Suppressor macrophage treated with lipopolysaccharide for 4 hours (primary cell): Measurements from ENCODE around the gene CTXN3.
"Not testable (repeated sequence)": the region's sequence is repeated elsewhere in the genome, so short reads cannot be mapped to it uniquely, and the experiment has no call there.

ENCODE experiments used
- DNase-seq: peaks from one replicate; pipeline ENCODE4 v3.0.0-alpha.2; 2020

The CTXN3 gene

DNA sequence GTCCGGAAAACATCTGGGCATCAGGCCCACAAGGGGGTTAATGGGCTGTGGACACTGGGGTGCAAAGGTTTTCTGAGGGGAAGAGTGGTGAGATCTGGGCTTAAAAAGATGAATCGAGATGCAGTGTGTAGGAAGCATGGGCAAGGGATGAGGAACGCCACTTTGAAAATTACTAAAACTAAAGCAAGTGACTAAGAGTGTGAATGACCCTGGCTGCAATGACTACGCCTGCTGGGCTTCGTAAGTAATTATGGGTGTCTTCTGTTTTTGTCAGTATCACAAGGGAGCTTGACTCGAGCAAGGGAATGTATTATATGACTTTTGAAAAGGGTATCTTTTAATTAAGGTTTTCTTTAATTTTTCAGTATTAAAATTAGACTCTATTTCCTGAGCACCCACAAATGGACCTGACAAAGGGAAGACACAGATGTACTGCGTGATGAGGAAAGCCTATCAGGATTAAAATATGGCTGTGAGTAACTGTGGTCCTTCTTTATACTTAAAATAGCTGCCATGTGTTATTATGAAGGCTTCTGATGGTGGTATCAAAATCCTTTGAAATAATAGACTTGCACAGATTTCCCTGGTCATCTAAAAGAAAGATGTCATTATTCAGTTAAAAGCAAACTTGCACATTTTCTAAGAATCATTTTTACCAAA is 4.2 kb downstream of the CTXN3 start:
- DNase-seq: no peak

GRCh38 chr5:127656825-127657224 is 7.9 kb downstream of the CTXN3 start:
- DNase-seq: no peak

GRCh38 chr5:127660047-127660733 is 11.3 kb downstream of the CTXN3 start:
- DNase-seq: no peak

GRCh38 chr5:127664093-127664492 is 15.2 kb downstream of the CTXN3 start:
- DNase-seq: no peak

DNA sequence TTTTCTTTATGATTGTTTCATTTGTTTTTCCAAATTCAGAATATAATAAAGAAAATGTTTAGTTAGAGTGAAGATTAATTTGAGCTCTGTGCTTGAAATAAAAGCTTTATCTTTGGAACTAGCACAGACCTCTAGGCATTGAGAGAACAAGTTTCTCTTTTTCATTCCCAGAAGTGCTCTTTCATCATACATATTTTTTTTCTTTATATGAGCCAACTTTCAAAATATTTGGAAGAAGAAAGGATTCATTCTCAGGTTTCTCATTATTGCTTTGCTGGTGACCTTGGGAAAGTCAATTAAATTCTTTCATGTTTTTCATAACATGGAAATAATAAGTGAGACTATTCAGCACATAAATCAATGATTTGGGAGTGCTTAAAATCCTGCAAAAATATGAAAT is 16.8 kb downstream of the CTXN3 start:
- DNase-seq: no peak

GRCh38 chr5:127666043-127666716 is 17.3 kb downstream of the CTXN3 start:
- no peak for DNase-seq

DNA sequence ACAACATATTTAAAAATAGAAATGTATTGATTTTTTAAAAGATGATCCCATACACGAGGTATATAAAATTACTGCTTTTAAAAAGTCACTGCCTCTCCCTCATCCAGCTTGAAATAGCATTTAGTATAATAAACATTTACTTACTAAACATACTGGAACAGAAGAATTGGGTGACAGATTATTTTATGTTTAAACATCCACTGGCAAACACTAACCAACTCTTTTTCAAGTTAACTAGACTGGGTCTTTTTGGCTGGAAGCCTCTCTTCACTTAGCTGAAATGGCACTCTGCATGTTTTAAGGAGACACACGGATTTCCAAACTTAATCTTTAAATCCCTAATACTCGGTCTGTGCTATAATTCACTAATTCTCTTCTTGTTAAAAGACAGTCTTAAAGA is 19.0 kb downstream of the CTXN3 start:
- DNase-seq: no peak

- DNase-seq: no peak
Observed at GRCh38 chr5:127671218-127671617, 22.3 kb downstream of the CTXN3 start.

GRCh38 chr5:127673117-127673800 is 24.4 kb downstream of the CTXN3 start:
- no peak for DNase-seq

DNA sequence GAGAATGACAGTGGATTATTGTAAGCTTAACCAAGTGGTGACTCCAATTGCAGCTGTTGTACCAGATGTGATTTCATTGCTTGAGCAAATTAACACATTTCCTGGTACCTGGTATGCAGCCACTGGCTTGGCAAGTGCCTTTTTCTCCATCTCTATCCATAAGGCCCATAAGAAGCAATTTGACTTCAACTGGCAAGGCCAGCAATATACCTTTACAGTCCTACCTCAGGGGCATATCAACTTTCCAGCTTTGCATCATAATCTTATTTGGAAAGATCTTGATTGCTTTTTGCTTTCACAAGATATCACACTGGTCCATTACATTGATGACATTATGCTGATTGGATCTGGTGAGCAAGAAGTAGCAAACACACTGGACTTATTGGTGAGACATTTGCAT is 28.1 kb downstream of the CTXN3 start:
- DNase-seq: not testable (repeated sequence)

DNA sequence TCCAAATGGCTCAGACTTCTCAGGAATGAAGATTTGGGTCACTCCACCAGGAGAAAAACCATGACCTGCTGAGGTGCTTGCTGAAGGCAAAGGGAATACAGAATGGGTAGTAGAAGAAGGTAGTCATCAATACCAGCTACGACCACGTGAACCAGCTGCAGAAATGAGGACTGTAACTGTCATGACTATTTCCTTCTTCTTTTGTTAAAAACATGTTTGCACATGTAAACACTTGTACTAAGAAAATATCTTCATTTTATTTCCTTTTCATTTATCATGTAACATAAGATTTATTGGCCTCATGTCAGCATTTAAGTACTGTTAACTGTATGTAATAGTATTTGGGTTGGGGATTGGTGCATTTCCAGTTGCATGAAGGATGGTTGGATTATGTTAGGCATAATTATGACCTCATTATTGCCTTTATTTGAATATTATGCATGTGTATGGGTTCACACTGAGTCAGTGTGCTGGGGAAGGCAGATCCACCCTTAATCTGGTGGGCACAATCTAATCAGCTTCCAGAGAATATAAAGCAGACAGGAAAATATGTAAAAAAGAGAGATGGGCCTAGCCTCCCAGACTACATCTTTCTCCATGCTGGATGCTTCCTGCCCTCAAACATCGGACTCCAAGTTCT is 30.9 kb downstream of the CTXN3 start:
- not testable (repeated sequence) for DNase-seq

GRCh38 chr5:127680595-127680994 is 31.7 kb downstream of the CTXN3 start:
- no peak for DNase-seq

DNA sequence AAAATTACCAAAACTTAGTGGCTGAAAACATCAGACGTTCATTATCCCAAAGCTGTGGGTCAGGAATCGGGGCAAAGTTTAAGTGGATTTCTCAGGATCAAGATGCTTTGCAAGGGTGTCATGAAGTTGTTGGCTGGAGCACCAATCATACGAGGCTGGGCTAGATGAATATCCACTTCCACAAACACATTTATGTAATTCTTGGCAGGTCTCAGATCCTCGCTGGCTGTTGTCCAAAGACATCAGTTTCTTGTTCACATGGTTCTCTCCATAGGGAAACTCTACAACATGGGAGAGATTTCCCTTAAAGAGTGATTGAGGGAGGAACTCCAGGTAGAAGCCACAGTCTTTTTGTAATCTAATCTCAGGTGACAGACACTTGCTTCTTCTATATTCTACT is 34.1 kb downstream of the CTXN3 start:
- DNase-seq: no peak

GRCh38 chr5:127684726-127685467 is 36.0 kb downstream of the CTXN3 start:
- no peak for DNase-seq

DNA sequence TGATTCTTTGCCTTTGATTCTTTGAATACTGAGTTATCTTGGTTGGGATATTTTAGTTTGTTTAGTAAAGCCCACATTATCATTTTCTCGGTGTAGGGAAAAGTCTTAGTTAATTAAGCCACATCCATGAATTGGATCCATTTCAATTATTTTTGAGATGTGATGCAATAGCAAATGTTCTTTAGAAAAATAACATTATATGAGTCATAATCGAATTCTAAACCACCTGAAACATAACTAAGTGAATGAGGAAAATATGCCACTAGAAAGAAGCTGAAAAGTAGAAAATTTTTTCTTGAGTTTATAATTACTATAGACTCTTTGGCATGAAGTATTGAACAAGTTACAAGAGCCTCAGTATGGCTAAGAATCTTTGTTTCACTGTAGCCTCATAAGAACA is 36.8 kb downstream of the CTXN3 start:
- no peak for DNase-seq

GRCh38 chr5:127686424-127686823 is 37.5 kb downstream of the CTXN3 start:
- no peak for DNase-seq

GRCh38 chr5:127694518-127695171 is 45.8 kb downstream of the CTXN3 start:
- DNase-seq: no peak

DNA sequence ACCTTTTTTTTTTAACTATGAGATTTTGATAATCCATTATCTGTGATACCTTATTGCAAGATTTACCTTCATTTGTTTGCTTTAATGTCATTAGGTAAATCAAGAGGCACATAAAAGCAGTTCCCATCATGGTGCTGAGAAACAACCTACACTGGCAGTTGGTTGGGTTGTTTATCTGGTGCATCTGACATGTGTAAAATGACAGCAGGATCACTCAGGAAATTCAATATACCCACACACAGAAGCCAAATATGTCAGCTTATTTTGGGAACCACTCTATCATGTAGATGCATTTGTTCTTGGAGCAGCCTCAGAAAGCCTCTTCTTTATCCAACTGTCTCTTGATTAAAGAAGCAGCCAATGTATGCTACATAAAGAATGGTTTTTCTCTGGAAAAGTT is 46.5 kb downstream of the CTXN3 start:
- no peak for DNase-seq

GRCh38 chr5:127696683-127697082 is 47.8 kb downstream of the CTXN3 start:
- DNase-seq: no peak

GRCh38 chr5:127697894-127698600 is 49.2 kb downstream of the CTXN3 start:
- DNase-seq: no peak

- DNase-seq: no peak
Observed at GRCh38 chr5:127699416-127699815, 50.5 kb downstream of the CTXN3 start.
